Measurements from ENCODE around the gene PGGT1B. TPM values are rescaled to one million over a fixed set of nuclear protein-coding genes. Genes with fewer than 3 reads are reported as not detected.

Gene PGGT1B
- total RNA-seq, 1 experiment from 2014 or later: 37.7 TPM

GRCh38 chr5:115209279-115209678, 53.4 kb downstream of the PGGT1B start:
- no TSS peak for BruUV-seq (replicated peaks)
- Histone ChIP-seq H3K4me3 (ENCODE audit: low read depth in 2 of 2, low read length in 2 of 2) (no peak overlapping the region), H3K27ac (ENCODE audit: low read length) (no peak overlapping the region), H3K4me1 (ENCODE audit: control insufficient read depth, insufficient read depth, low read length) (no peaks in the 10 kb centered on the region), H3K36me3 (ENCODE audit: control insufficient read depth, insufficient read depth, low read length) (no peaks in the 10 kb centered on the region), H3K9me3 (ENCODE audit: control insufficient read depth, insufficient read depth, low read depth, low read length) (no peaks in the 10 kb centered on the region), H3K27me3 (ENCODE audit: control insufficient read depth, insufficient read depth, low read length) (no peaks in the 10 kb centered on the region)
- DNase-seq (ENCODE audit: low read depth, low spot score) (no peak), ATAC-seq (no peak)
- ChIA-PET CTCF (no interaction called here), POLR2A (no interaction called here)
- in situ Hi-C loops (cut with HindIII; ENCODE audit: low pct_unique_long_range_greater_than_20kb, low sequenced_read_pairs) (no loop called here), intact Hi-C loops (cut with micrococcal nuclease; ENCODE audit: unreplicated experiment) (no loop called here)
- no peak for TF ChIP-seq CTCF (IDR thresholded peaks at IDR 0.05)
- TF ChIP-seq SIN3A (IDR thresholded peaks at IDR 0.05; ENCODE audit: borderline replicate concordance, insufficient read depth, low read depth, low read length): no peak
- TF ChIP-seq TCF7L2 (IDR thresholded peaks at IDR 0.05; ENCODE audit: low read depth, low read length): no peak
- no peak for TF ChIP-seq POLR2AphosphoS5 (IDR thresholded peaks at IDR 0.05; ENCODE audit: low read depth, low read length)
- TF ChIP-seq REST (IDR thresholded peaks at IDR 0.05; ENCODE audit: insufficient read depth in 1 of 2, low read depth in 2 of 2, low read length in 1 of 2): no peak

GRCh38 chr5:115202952-115203351, 59.7 kb downstream of the PGGT1B start:
- Histone ChIP-seq H3K27ac (ENCODE audit: low read length) (no peak overlapping the region), H3K4me3 (ENCODE audit: low read depth in 2 of 2, low read length in 2 of 2) (no peak overlapping the region), H3K27me3 (ENCODE audit: control insufficient read depth, insufficient read depth, low read length) (no peaks in the 10 kb centered on the region), H3K4me1 (ENCODE audit: control insufficient read depth, insufficient read depth, low read length) (no peaks in the 10 kb centered on the region), H3K9me3 (ENCODE audit: control insufficient read depth, insufficient read depth, low read depth, low read length) (no peaks in the 10 kb centered on the region), H3K36me3 (ENCODE audit: control insufficient read depth, insufficient read depth, low read length) (no peaks in the 10 kb centered on the region)
- TF ChIP-seq POLR2AphosphoS5 (IDR thresholded peaks at IDR 0.05; ENCODE audit: low read depth, low read length) (no peak), TCF7L2 (IDR thresholded peaks at IDR 0.05; ENCODE audit: low read depth, low read length) (no peak), SIN3A (IDR thresholded peaks at IDR 0.05; ENCODE audit: borderline replicate concordance, insufficient read depth, low read depth, low read length) (no peak), REST (IDR thresholded peaks at IDR 0.05; ENCODE audit: insufficient read depth in 1 of 2, low read depth in 2 of 2, low read length in 1 of 2) (no peak), CTCF (IDR thresholded peaks at IDR 0.05) (no peak)
- DNase-seq (ENCODE audit: low read depth, low spot score) (no peak), ATAC-seq (no peak)
- POLR2A ChIA-PET: no interaction called here
- intact Hi-C loops (cut with micrococcal nuclease; ENCODE audit: unreplicated experiment): no loop called here
- BruUV-seq (replicated peaks): no TSS peak
- in situ Hi-C loops (cut with HindIII; ENCODE audit: low pct_unique_long_range_greater_than_20kb, low sequenced_read_pairs): no loop called here
- CTCF ChIA-PET: no interaction called here

Data from Panc1 (cell line).